ENCODE results near the gene SCN8A.

GRCh38 chr12:51589557-51590176, 1.4 kb upstream of the SCN8A start:
- TF ChIP-seq CTCF (IDR thresholded peaks at IDR 0.05), result no peak
- no peak for TF ChIP-seq POLR2A (IDR thresholded peaks at IDR 0.05)
- no peak for TF ChIP-seq POLR2AphosphoS5 (IDR thresholded peaks at IDR 0.05)

All from breast epithelium (tissue), 3 donors.